Tibial nerve (tissue), 3 donors: ENCODE measurements around the gene TMEFF2.

Experiments used
- POLR2A ChIP-seq, 2 donors: fragments of 450-650 bp; IDR thresholded peaks; one replicate each; pipeline ENCODE4 v1.6.1; 2017; ENCODE audit warnings: antibody characterized with exemption in 2 of 2, mild to moderate bottlenecking in 2 of 2, moderate library complexity in 2 of 2
- TF ChIP-seq, protein P1 (sequence below), 5 experiments: fragments of 200-600 bp in 3 of 5; fragments of 450-650 bp in 2 of 5; sonication (generic) in 3 of 5; IDR thresholded peaks; one replicate each; pipeline ENCODE4 v1.5.1; 2016 to 2019; ENCODE audit warnings: antibody characterized with exemption in 5 of 5, mild to moderate bottlenecking in 3 of 5, moderate library complexity in 2 of 5

DNA sequence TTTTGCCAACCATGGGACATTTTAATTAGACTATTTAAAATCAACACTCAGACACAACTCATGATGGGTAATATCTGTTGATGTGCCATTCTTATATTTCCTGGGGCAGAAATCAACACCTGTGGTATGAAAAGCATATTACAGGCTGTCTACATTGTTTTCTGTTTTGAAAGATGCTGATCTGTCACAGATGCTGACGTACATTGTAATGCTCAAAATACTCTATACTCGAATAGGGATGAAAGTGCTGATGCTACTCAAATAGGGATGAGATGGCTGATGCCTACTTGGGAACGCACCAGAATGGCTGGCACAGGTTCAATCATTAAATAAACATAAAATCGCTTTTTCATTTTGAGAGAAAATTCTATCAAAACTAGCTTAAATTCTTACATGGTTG is 41.2 kb downstream of the TMEFF2 start:
- TF ChIP-seq, protein P1, sequence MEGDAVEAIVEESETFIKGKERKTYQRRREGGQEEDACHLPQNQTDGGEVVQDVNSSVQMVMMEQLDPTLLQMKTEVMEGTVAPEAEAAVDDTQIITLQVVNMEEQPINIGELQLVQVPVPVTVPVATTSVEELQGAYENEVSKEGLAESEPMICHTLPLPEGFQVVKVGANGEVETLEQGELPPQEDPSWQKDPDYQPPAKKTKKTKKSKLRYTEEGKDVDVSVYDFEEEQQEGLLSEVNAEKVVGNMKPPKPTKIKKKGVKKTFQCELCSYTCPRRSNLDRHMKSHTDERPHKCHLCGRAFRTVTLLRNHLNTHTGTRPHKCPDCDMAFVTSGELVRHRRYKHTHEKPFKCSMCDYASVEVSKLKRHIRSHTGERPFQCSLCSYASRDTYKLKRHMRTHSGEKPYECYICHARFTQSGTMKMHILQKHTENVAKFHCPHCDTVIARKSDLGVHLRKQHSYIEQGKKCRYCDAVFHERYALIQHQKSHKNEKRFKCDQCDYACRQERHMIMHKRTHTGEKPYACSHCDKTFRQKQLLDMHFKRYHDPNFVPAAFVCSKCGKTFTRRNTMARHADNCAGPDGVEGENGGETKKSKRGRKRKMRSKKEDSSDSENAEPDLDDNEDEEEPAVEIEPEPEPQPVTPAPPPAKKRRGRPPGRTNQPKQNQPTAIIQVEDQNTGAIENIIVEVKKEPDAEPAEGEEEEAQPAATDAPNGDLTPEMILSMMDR (IDR thresholded peaks at IDR 0.05): no peak
- no peak for TF ChIP-seq POLR2A (IDR thresholded peaks at IDR 0.05)
